ENCODE data around the gene STPG4. TPM values are rescaled to one million over a fixed set of nuclear protein-coding genes. Genes with fewer than 3 reads are reported as not detected.

Gene STPG4
- total RNA-seq, 1 donor, result 2.2 TPM

GRCh38 chr2:47167149-47167548 lies 12.0 kb upstream of the STPG4 start:
- no peak overlapping the region for H3K4me3 ChIP-seq (ENCODE audit: low read depth, low read length)
- no peak for DNase-seq (ENCODE audit: low read depth)
- no peak for TF ChIP-seq CTCF (IDR thresholded peaks at IDR 0.05; ENCODE audit: insufficient read depth, low read depth, low read length)

- DNase-seq (ENCODE audit: low read depth), result no peak
- no peak for TF ChIP-seq CTCF (IDR thresholded peaks at IDR 0.05; ENCODE audit: insufficient read depth, low read depth, low read length)
- no peak overlapping the region for H3K4me3 ChIP-seq (ENCODE audit: low read depth, low read length)
Measured at GRCh38 chr2:47165001-47165555, 10.0 kb upstream of the STPG4 start.

- TF ChIP-seq CTCF (IDR thresholded peaks at IDR 0.05; ENCODE audit: insufficient read depth, low read depth, low read length), result no peak
- H3K4me3 ChIP-seq (ENCODE audit: low read depth, low read length), result no peak overlapping the region
- no peak for DNase-seq (ENCODE audit: low read depth)
Measured at GRCh38 chr2:47162780-47163179, 7.7 kb upstream of the STPG4 start.

- no peak for DNase-seq (ENCODE audit: low read depth)
- H3K4me3 ChIP-seq (ENCODE audit: low read depth, low read length), result no peak overlapping the region
- TF ChIP-seq CTCF (IDR thresholded peaks at IDR 0.05; ENCODE audit: insufficient read depth, low read depth, low read length), result no peak
Measured at GRCh38 chr2:47161475-47161874, 6.4 kb upstream of the STPG4 start.

GRCh38 chr2:47160660-47161059 lies 5.6 kb upstream of the STPG4 start:
- no peak for DNase-seq (ENCODE audit: low read depth)
- TF ChIP-seq CTCF (IDR thresholded peaks at IDR 0.05; ENCODE audit: insufficient read depth, low read depth, low read length), result no peak

GRCh38 chr2:47160211-47160610 lies 5.1 kb upstream of the STPG4 start:
- no peak for DNase-seq (ENCODE audit: low read depth)
- TF ChIP-seq CTCF (IDR thresholded peaks at IDR 0.05; ENCODE audit: insufficient read depth, low read depth, low read length), result no peak
- H3K4me3 ChIP-seq (ENCODE audit: low read depth, low read length), result no peak overlapping the region

More at GRCh38 chr2:47160660-47161059, 5.6 kb upstream of the STPG4 start:
- H3K4me3 ChIP-seq (ENCODE audit: low read depth, low read length), result no peak overlapping the region

GRCh38 chr2:47159627-47160026 lies 4.5 kb upstream of the STPG4 start:
- no peak for TF ChIP-seq CTCF (IDR thresholded peaks at IDR 0.05; ENCODE audit: insufficient read depth, low read depth, low read length)
- no peak overlapping the region for H3K4me3 ChIP-seq (ENCODE audit: low read depth, low read length)
- no peak for DNase-seq (ENCODE audit: low read depth)

Measured in fibroblast of villous mesenchyme (primary cell).